Keratinocyte (primary cell): Measurements from ENCODE around the gene MED17.

Source experiments
- EZH2 ChIP-seq: IDR thresholded peaks from one replicate; pipeline ENCODE4 v1.6.1; 2012; ENCODE audit warnings: inconsistent platforms, mild to moderate bottlenecking, low read length, moderate library complexity
- TF ChIP-seq, protein P1 (sequence below), 3 experiments: IDR thresholded peaks in 1 of 3; conservative IDR thresholded peaks in 1 of 3; optimal IDR thresholded peaks in 1 of 3; 2 replicates in 2 of 3; 3 replicates in 1 of 3; pipeline versions ENCODE3 to v1.5.1; 2011; ENCODE audit warnings: low read length in 3 of 3, mild to moderate bottlenecking in 3 of 3, moderate library complexity in 2 of 3, control low read depth in 1 of 3, inconsistent platforms in 1 of 3; ENCODE audit not compliant: insufficient read depth in 2 of 3; ENCODE audit errors: extremely low read depth in 1 of 3

DNA sequence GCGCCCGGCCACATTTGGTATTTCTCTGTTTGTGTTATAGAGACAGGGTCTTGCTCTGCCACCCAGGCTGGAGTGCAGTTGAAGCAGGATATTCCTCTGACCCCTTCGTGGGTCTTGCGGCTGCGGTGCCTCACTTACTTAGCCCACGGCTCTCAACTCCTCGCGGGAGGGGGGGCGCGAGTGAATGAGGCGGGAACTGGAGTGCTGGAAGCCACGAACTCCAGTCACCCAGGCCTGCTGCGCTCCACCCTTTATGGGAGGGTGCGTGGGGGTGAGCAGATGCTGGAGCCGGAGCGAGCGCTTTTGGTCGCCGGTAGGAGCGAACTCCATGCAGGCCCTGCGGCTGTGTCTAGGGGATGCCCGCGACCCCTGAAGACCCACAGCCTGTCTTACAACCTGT, 40.8 kb upstream of the MED17 start:
- TF ChIP-seq, protein P1, sequence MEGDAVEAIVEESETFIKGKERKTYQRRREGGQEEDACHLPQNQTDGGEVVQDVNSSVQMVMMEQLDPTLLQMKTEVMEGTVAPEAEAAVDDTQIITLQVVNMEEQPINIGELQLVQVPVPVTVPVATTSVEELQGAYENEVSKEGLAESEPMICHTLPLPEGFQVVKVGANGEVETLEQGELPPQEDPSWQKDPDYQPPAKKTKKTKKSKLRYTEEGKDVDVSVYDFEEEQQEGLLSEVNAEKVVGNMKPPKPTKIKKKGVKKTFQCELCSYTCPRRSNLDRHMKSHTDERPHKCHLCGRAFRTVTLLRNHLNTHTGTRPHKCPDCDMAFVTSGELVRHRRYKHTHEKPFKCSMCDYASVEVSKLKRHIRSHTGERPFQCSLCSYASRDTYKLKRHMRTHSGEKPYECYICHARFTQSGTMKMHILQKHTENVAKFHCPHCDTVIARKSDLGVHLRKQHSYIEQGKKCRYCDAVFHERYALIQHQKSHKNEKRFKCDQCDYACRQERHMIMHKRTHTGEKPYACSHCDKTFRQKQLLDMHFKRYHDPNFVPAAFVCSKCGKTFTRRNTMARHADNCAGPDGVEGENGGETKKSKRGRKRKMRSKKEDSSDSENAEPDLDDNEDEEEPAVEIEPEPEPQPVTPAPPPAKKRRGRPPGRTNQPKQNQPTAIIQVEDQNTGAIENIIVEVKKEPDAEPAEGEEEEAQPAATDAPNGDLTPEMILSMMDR (optimal IDR thresholded peaks at IDR 0.05 in 1 of 3, IDR thresholded peaks at IDR 0.05 in 1 of 3, conservative IDR thresholded peaks at IDR 0.05 in 1 of 3; ENCODE audit: extremely low read depth in 1 of 3, insufficient read depth in 2 of 3, low read length in 3 of 3) = no peak
- no peak for TF ChIP-seq EZH2
